ENCODE measurements around the gene CTNNBL1.

GRCh38 chr20:37756234-37756633 lies 62.4 kb downstream of the CTNNBL1 start:
- TF ChIP-seq CTCF (conservative IDR thresholded peaks at IDR 0.05 in 1 of 2, IDR thresholded peaks at IDR 0.05 in 1 of 2; ENCODE audit: low read depth in 1 of 2, low read length in 2 of 2) (no peak), EZH2 (IDR thresholded peaks at IDR 0.05; ENCODE audit: low read length, missing control alignments) (no peak)
